Heart left ventricle (tissue), 16 donors: ENCODE results near the gene MZB1. TPM values are rescaled to one million over a fixed set of nuclear protein-coding genes. Genes with fewer than 3 reads are reported as not detected.
"Not testable (repeated sequence)": the region's sequence is repeated elsewhere in the genome, so short reads cannot be mapped to it uniquely, and the experiment has no call there.

ENCODE experiments used
- ATAC-seq, 4 donors: fragments of 200-7000 bp; cut with Tn5 transposase; one replicate each; pipeline ENCODE4 v1.9.1; 2020 to 2022; ENCODE audit warnings: moderate library complexity in 4 of 4, mild to moderate bottlenecking in 3 of 4, moderate number of reproducible peaks in 1 of 4
- DNase-seq, 5 donors: peaks; one replicate each; pipeline ENCODE4 v3.0.0-alpha.2; 2020
- H3K27ac ChIP-seq, 12 donors: fragments of 200-600 bp; sonication (generic) in 4 of 12; one replicate each; pipeline versions ENCODE4 v1.5.0 to v1.8.0; 2016 to 2022; ENCODE audit warnings: mild to moderate bottlenecking in 2 of 12
- H3K27me3 ChIP-seq, 9 donors: fragments of 200-600 bp; sonication (generic) in 2 of 9; one replicate each; pipeline versions ENCODE4 v1.5.1 to v1.8.0; 2016 to 2022; ENCODE audit warnings: mild to moderate bottlenecking in 3 of 9
- H3K36me3 ChIP-seq, 9 donors: fragments of 200-600 bp; sonication (generic) in 2 of 9; one replicate each; pipeline versions ENCODE4 v1.5.0 to v1.8.0; 2018 to 2022; ENCODE audit warnings: mild to moderate bottlenecking in 2 of 9
- H3K4me1 ChIP-seq, 12 donors: fragments of 200-600 bp; sonication (generic) in 4 of 12; one replicate each; pipeline versions ENCODE4 v1.5.0 to v1.8.0; 2016 to 2022; ENCODE audit warnings: mild to moderate bottlenecking in 3 of 12
- H3K4me3 ChIP-seq, 12 donors: fragments of 200-600 bp; sonication (generic) in 4 of 12; one replicate each; pipeline versions ENCODE4 v1.5.0 to v1.8.0; 2017 to 2022; ENCODE audit warnings: mild to moderate bottlenecking in 9 of 12, moderate library complexity in 4 of 12
- H3K9me3 ChIP-seq, 12 donors: fragments of 200-600 bp; sonication (generic) in 4 of 12; one replicate each; pipeline versions ENCODE4 v1.5.0 to v1.8.0; 2016 to 2022; ENCODE audit warnings: mild to moderate bottlenecking in 1 of 12
- CTCF ChIP-seq, 12 donors: fragments of 200-600 bp; sonication (generic) in 4 of 12; IDR thresholded peaks; one replicate each; pipeline versions ENCODE4 v1.5.0 to v1.8.0; 2018 to 2022; ENCODE audit warnings: antibody characterized with exemption in 12 of 12, mild to moderate bottlenecking in 5 of 12
- POLR2A ChIP-seq, 2 donors: fragments of 450-650 bp; IDR thresholded peaks; one replicate each; pipeline ENCODE4 v1.6.1; 2017; ENCODE audit warnings: antibody characterized with exemption in 2 of 2, mild to moderate bottlenecking in 2 of 2, moderate library complexity in 2 of 2
- WGBS, 4 donors: extraction: QIAGEN DNeasy Blood & Tissue Kit in 2 of 4; methylation state at CpG; one replicate each; pipeline versions ENCODE4 v1.1.5 to v1.1.7; 2013 to 2018; 5-methylcytosine and 5-hydroxymethylcytosine counted together
- intact Hi-C, 10 donors: fragments of 100-400 bp; cut with DNase I; formaldehyde crosslinking; loops; one replicate each; pipeline versions ENCODE4 v1.11.1 to v1.14.2; 2022
- polyA plus RNA-seq, 2 donors: library from polyadenylated mRNA; stranded (reverse); fragments of 200-250 nt; gene quantifications; one replicate each; pipeline ENCODE4 v1.2.3, GENCODE V29; 2013
- total RNA-seq, 9 donors: library from RNA; depleted of rRNA in 2 of 9; stranded (reverse); fragments of >200 nt in 2 of 9; fragmentation: NEBNext Ultra II Directional in 3 of 9; extraction: Animal tissue kit (Norgen Biotek cat#: 25700) in 3 of 9; gene quantifications; one replicate each; pipeline versions ENCODE4 v1.1.0 to v1.2.4, GENCODE V29; 2016 to 2023
- donor health status: ischemic (EF 13 %, LVEDD 7.1; RV severe dilation, severe dysfunction).
- donor health status: healthy with polysubstance abuse.
- donor health status: DM: no; HTN: yes; CAD: no.
- donor health status: DM: no; HTN: no; CAD: no.
- donor health status: ischemic (EF 25% LVEDD 6.9; RV normal size, moderate dysfunction).
- donor health status: ischemic (EF 25% LVEDD 5.7; RV mildly dilated, moderate dysfunction).
- donor health status: healthy.
- donor health status: DM: yes; HTN: yes; CAD: no.
- donor health status: ischemic (EF 35%, LVEDD 5.7; RV mildly dilated, moderate dysfunction).
- donor health status: nonischemic (EF 11% LVEDD 7.7; RV severe dilation, severe dysfunction).
- donor health status: DM: yes; HTN: yes; CAD: no.
- donor health status: PGD.
- donor health status: ischemic (EF 29% LVEDD 5.4; RV normal size, mild dysfunction).
- donor health status: nonischemic (EF 23%, LVEDD 6.1; RV moderate dilation, normal function).

Gene MZB1
- total and polyA plus RNA-seq, 11 donors: 0.31 to 5.2 (median 0.81) TPM; not detected in 2

- ATAC-seq (no peak), DNase-seq (no peak)
- H3K4me3 ChIP-seq: no peak overlapping the region
- intact Hi-C loops: no loop called here
- H3K9me3 ChIP-seq: peaks cover 0 to 7% (median 0%) of the 10 kb centered on the region in 12 donors
- no peaks in the 10 kb centered on the region for H3K27me3 ChIP-seq
- peaks cover 0 to 54% (median 15%) of the 10 kb centered on the region in 12 donors for H3K4me1 ChIP-seq
- peaks cover 0 to 29% (median 6%) of the 10 kb centered on the region in 9 donors for H3K36me3 ChIP-seq
- WGBS, 4 donors: 95 to 97% (median 96%) methylated on average over 3 of the region's 3 CpGs
- TF ChIP-seq POLR2A (IDR thresholded peaks at IDR 0.05): no peak
- TF ChIP-seq CTCF (IDR thresholded peaks at IDR 0.05): no peak
- no peak overlapping the region for H3K27ac ChIP-seq
Measured at GRCh38 chr5:139354186-139354585, 35.5 kb downstream of the MZB1 start.

GRCh38 chr5:139347863-139348262, 41.9 kb downstream of the MZB1 start:
- Histone ChIP-seq H3K4me1 (peaks cover 0 to 68% (median 30%) of the 10 kb centered on the region in 12 donors), H3K36me3 (peaks cover 0 to 24% (median 6%) of the 10 kb centered on the region in 9 donors)
- not testable (repeated sequence) for H3K9me3 ChIP-seq, DNase-seq, H3K4me3 ChIP-seq, H3K27ac ChIP-seq, H3K27me3 ChIP-seq, ATAC-seq
- WGBS, 4 donors: 86 to 96% (median 89%) methylated on average over 9 of the region's 9 CpGs
- intact Hi-C loops: loop anchor here in 1 of 10 donors (10.0 kb wide), 1 partner anchor 53 kb away; the partner anchor contains the start of gene MATR3

GRCh38 chr5:139345442-139345841, 44.3 kb downstream of the MZB1 start:
- not testable (repeated sequence) for DNase-seq, H3K9me3 ChIP-seq, ATAC-seq, H3K27me3 ChIP-seq, H3K27ac ChIP-seq, H3K4me3 ChIP-seq
- 93 to 95% (median 94%) methylated on average over 8 of the region's 8 CpGs for WGBS, 4 donors
- Histone ChIP-seq H3K36me3 (peaks cover 0 to 21% (median 6%) of the 10 kb centered on the region in 9 donors), H3K4me1 (peaks cover 0 to 57% (median 33%) of the 10 kb centered on the region in 12 donors)
- intact Hi-C loops: loop anchor here in 1 of 10 donors (10.0 kb wide), 1 partner anchor 51 kb away; the partner anchor contains the start of gene MATR3

GRCh38 chr5:139344177-139344576, 45.5 kb downstream of the MZB1 start:
- 50 to 81% (median 76%) methylated on average over 2 of the region's 2 CpGs for WGBS, 4 donors
- Histone ChIP-seq H3K27me3 (no peaks in the 10 kb centered on the region), H3K9me3 (no peaks in the 10 kb centered on the region), H3K27ac (no peak overlapping the region), H3K4me3 (peak overlapping the region in 2 of 12 donors; percentile 3 to 4), H3K36me3 (peaks cover 0 to 18% (median 6%) of the 10 kb centered on the region in 9 donors), H3K4me1 (peaks cover 0 to 51% (median 30%) of the 10 kb centered on the region in 12 donors)
- TF ChIP-seq CTCF (IDR thresholded peaks at IDR 0.05) (no peak), POLR2A (IDR thresholded peaks at IDR 0.05) (no peak)
- ATAC-seq (no peak), DNase-seq (no peak)
- intact Hi-C loops: loop anchor here in 7 of 10 donors (5.0 to 10.0 kb wide), 6 partner anchors 37 to 58 kb away; partner anchors contain the start of genes MATR3 (in 3 of the 7) and SPATA24 (in 1 of the 7)

GRCh38 chr5:139343476-139343875, 46.2 kb downstream of the MZB1 start:
- ATAC-seq: no peak
- 79 to 84% (median 83%) methylated on average over 9 of the region's 9 CpGs for WGBS, 4 donors
- Histone ChIP-seq H3K27ac (peak overlapping the region in 1 of 12 donors; percentile 99), H3K4me1 (peaks cover 0 to 44% (median 28%) of the 10 kb centered on the region in 12 donors), H3K36me3 (peaks cover 0 to 18% (median 6%) of the 10 kb centered on the region in 9 donors), H3K9me3 (no peaks in the 10 kb centered on the region), H3K4me3 (peak overlapping the region in 10 of 12 donors; percentile 73 to 98 (median 76)), H3K27me3 (no peaks in the 10 kb centered on the region)
- DNase-seq: no peak
- TF ChIP-seq CTCF (IDR thresholded peaks at IDR 0.05) (no peak), POLR2A (IDR thresholded peaks at IDR 0.05) (no peak)
- intact Hi-C loops: loop anchor here in 7 of 10 donors (5.0 to 10.0 kb wide), 6 partner anchors 36 to 59 kb away; partner anchors contain the start of genes MATR3 (in 3 of the 7) and SPATA24 (in 1 of the 7)
